Suprapubic skin (tissue), 3 donors: ENCODE data around the gene TRIM47.
"Not testable (repeated sequence)": the region's sequence is repeated elsewhere in the genome, so short reads cannot be mapped to it uniquely, and the experiment has no call there.

ENCODE experiments used
- CTCF ChIP-seq, 2 donors: fragments of 200-600 bp in 1 of 2; fragments of 450-650 bp in 1 of 2; sonication (generic) in 1 of 2; IDR thresholded peaks; one replicate each; pipeline ENCODE4 v1.5.1; 2016 to 2019; ENCODE audit warnings: antibody characterized with exemption in 2 of 2, mild to moderate bottlenecking in 1 of 2, moderate library complexity in 1 of 2
- POLR2AphosphoS5 ChIP-seq, 3 donors: sonication (generic); formaldehyde crosslinking; IDR thresholded peaks; one replicate each; pipeline ENCODE4 v1.6.1; 2017; ENCODE audit warnings: antibody characterized with exemption in 3 of 3

- not testable (repeated sequence) for TF ChIP-seq CTCF, POLR2AphosphoS5 (IDR thresholded peaks at IDR 0.05)
These were observed 8.2 kb downstream of the TRIM47 start for GRCh38 chr17:75870228-75870627.
